ENCODE data around the gene RSL24D1. TPM values are rescaled to one million over a fixed set of nuclear protein-coding genes. Genes with fewer than 3 reads are reported as not detected.

Gene RSL24D1
- total RNA-seq, 1 experiment from 2014 or later: 149 TPM

DNA sequence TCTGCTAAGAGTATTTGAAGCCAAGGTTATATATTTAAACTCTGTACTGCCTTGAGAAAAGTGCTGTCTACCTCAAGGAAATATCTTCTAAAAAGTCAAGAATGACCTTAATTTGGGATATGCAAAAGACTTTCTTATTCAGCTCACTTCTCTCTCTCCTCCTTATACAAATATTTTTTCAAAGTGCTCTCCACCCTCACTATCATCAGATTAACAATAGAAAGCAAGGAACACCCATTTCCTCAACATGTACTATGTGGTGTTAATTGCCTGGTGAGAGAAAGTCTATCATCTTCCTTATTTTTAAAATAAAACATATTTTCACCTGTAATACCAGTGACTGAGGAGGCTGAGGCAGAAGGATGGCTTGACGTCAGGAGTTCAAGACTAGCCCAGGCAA is 44.4 kb upstream of the RSL24D1 start:
- no peak overlapping the region for H3K4me2 ChIP-seq (ENCODE audit: low read length)
- H3K4me1 ChIP-seq (ENCODE audit: control insufficient read depth in 1 of 2, insufficient read depth in 2 of 2, low read length in 2 of 2): no peaks in the 10 kb centered on the region
- intact Hi-C loops (cut with micrococcal nuclease): no loop called here
- no peak overlapping the region for H3K9ac ChIP-seq (ENCODE audit: low read length)
- H3K27ac ChIP-seq (ENCODE audit: low read depth, low read length): no peak overlapping the region
- DNase-seq (ENCODE audit: low read depth, low spot score): no peak
- RAD21 ChIA-PET (ENCODE audit: low non-redundant PET in 1 of 2, low total read pairs in 2 of 2, uncharacterized antibody in 2 of 2, unreplicated experiment in 2 of 2): no interaction called here
- no peaks in the 10 kb centered on the region for H3K79me2 ChIP-seq (ENCODE audit: insufficient read depth, low read length)
- TF ChIP-seq POLR2A (IDR thresholded peaks at IDR 0.05; ENCODE audit: borderline replicate concordance, extremely low read depth, insufficient read depth, insufficient read length) (no peak), CEBPB (IDR thresholded peaks at IDR 0.05; ENCODE audit: low read depth) (no peak), EZH2phosphoT487 (IDR thresholded peaks at IDR 0.05; ENCODE audit: borderline replicate concordance) (no peak)
- H3K27me3 ChIP-seq (ENCODE audit: insufficient read depth, low read length): no peaks in the 10 kb centered on the region
- no TSS peak for BruUV-seq (replicated peaks)
- no peaks in the 10 kb centered on the region for H4K20me1 ChIP-seq (ENCODE audit: insufficient read depth)
- no peak overlapping the region for H2AFZ ChIP-seq (ENCODE audit: low read depth, low read length, poor library complexity, severe bottlenecking)
- no peaks in the 10 kb centered on the region; a peak in 1 of 4 replicates for H3K9me3 ChIP-seq (ENCODE audit: control insufficient read depth in 1 of 2, insufficient read depth in 1 of 2, low read depth in 1 of 2, low read length in 2 of 2)
- H3K36me3 ChIP-seq (ENCODE audit: control insufficient read depth in 1 of 2, insufficient read depth in 2 of 2, low read length in 2 of 2): no peaks in the 10 kb centered on the region
- CTCF ChIA-PET: no interaction called here
- POLR2A ChIA-PET: no interaction called here
- no peak for ATAC-seq
- H3K9me2 ChIP-seq (ENCODE audit: insufficient read depth): no peaks in the 10 kb centered on the region
- no peak overlapping the region for H3K4me3 ChIP-seq (replicated peaks in 1 of 2; ENCODE audit: low read depth in 1 of 2, low read length in 2 of 2)

DNA sequence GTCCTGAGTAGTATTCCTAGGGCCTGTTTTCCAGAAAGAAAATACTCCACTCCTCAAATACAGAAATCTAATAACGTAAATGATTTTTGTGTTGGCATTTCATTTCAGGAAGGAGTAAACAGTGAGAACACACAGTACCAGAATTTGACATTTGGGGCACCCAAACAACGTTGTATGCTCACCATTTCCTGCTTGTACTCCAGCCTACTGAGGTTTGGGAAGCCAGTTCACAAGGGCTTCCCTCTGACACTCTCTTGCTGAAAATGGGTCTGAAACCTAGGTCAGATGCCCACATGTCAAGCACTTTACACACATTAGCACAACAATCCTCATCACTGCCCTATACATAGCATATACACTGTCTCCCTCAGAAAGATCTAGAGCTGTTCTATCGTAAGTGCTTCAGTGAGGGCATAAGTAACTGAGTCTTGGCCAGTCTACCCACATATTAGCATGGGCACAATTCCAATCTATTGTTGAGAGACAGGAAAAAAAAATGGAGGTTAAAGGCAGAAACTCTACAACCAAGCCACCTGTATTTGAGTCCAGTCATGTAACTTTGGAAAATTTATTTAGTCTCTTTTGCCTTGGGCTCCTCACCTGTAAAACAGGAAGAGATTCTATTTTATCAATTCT is 43.5 kb upstream of the RSL24D1 start:
- no peaks in the 10 kb centered on the region for H3K36me3 ChIP-seq (ENCODE audit: control insufficient read depth in 1 of 2, insufficient read depth in 2 of 2, low read length in 2 of 2)
- H3K27me3 ChIP-seq (ENCODE audit: insufficient read depth, low read length): no peaks in the 10 kb centered on the region
- no peak overlapping the region for H3K4me3 ChIP-seq (replicated peaks in 1 of 2; ENCODE audit: low read depth in 1 of 2, low read length in 2 of 2)
- no peak overlapping the region for H3K9ac ChIP-seq (ENCODE audit: low read length)
- H3K4me1 ChIP-seq (ENCODE audit: control insufficient read depth in 1 of 2, insufficient read depth in 2 of 2, low read length in 2 of 2): no peaks in the 10 kb centered on the region
- intact Hi-C loops (cut with micrococcal nuclease): no loop called here
- no peaks in the 10 kb centered on the region; a peak in 1 of 4 replicates for H3K9me3 ChIP-seq (ENCODE audit: control insufficient read depth in 1 of 2, insufficient read depth in 1 of 2, low read depth in 1 of 2, low read length in 2 of 2)
- H3K79me2 ChIP-seq (ENCODE audit: insufficient read depth, low read length): no peaks in the 10 kb centered on the region
- RAD21 ChIA-PET (ENCODE audit: low non-redundant PET in 1 of 2, low total read pairs in 2 of 2, uncharacterized antibody in 2 of 2, unreplicated experiment in 2 of 2): no interaction called here
- TF ChIP-seq ELF1 (IDR thresholded peaks at IDR 0.05; ENCODE audit: borderline replicate concordance, low read depth) (no peak), CEBPB (IDR thresholded peaks at IDR 0.05; ENCODE audit: low read depth) (no peak), FOSL1 (IDR thresholded peaks at IDR 0.05; ENCODE audit: low read depth) (no peak), POLR2AphosphoS5 (IDR thresholded peaks at IDR 0.05; ENCODE audit: low read depth, low read length) (no peak), SP1 (IDR thresholded peaks at IDR 0.05; ENCODE audit: low read depth) (no peak), CBX3 (IDR thresholded peaks at IDR 0.05; ENCODE audit: low read depth) (no peak), POLR2A (IDR thresholded peaks at IDR 0.05; ENCODE audit: borderline replicate concordance, extremely low read depth, insufficient read depth, insufficient read length) (no peak), ZFX (IDR thresholded peaks at IDR 0.05) (no peak), RAD21 (IDR thresholded peaks at IDR 0.05; ENCODE audit: low read depth) (no peak)
- TF ChIP-seq, protein P1, sequence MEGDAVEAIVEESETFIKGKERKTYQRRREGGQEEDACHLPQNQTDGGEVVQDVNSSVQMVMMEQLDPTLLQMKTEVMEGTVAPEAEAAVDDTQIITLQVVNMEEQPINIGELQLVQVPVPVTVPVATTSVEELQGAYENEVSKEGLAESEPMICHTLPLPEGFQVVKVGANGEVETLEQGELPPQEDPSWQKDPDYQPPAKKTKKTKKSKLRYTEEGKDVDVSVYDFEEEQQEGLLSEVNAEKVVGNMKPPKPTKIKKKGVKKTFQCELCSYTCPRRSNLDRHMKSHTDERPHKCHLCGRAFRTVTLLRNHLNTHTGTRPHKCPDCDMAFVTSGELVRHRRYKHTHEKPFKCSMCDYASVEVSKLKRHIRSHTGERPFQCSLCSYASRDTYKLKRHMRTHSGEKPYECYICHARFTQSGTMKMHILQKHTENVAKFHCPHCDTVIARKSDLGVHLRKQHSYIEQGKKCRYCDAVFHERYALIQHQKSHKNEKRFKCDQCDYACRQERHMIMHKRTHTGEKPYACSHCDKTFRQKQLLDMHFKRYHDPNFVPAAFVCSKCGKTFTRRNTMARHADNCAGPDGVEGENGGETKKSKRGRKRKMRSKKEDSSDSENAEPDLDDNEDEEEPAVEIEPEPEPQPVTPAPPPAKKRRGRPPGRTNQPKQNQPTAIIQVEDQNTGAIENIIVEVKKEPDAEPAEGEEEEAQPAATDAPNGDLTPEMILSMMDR (IDR thresholded peaks at IDR 0.05 in 2 of 3, conservative IDR thresholded peaks at IDR 0.05 in 1 of 3; ENCODE audit: borderline replicate concordance in 1 of 3, insufficient read depth in 1 of 3, low read depth in 2 of 3, low read length in 2 of 3): no peak
- TF ChIP-seq, protein P2, sequence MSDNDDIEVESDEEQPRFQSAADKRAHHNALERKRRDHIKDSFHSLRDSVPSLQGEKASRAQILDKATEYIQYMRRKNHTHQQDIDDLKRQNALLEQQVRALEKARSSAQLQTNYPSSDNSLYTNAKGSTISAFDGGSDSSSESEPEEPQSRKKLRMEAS (IDR thresholded peaks at IDR 0.05): no peak
- TF ChIP-seq, protein P3, sequence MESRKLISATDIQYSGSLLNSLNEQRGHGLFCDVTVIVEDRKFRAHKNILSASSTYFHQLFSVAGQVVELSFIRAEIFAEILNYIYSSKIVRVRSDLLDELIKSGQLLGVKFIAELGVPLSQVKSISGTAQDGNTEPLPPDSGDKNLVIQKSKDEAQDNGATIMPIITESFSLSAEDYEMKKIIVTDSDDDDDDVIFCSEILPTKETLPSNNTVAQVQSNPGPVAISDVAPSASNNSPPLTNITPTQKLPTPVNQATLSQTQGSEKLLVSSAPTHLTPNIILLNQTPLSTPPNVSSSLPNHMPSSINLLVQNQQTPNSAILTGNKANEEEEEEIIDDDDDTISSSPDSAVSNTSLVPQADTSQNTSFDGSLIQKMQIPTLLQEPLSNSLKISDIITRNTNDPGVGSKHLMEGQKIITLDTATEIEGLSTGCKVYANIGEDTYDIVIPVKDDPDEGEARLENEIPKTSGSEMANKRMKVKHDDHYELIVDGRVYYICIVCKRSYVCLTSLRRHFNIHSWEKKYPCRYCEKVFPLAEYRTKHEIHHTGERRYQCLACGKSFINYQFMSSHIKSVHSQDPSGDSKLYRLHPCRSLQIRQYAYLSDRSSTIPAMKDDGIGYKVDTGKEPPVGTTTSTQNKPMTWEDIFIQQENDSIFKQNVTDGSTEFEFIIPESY (IDR thresholded peaks at IDR 0.05; ENCODE audit: extremely low read depth, insufficient replicate concordance, low read length): no peak
- BruUV-seq (replicated peaks): no TSS peak
- DNase-seq (ENCODE audit: low read depth, low spot score) (no peak), ATAC-seq (no peak)
- H2AFZ ChIP-seq (ENCODE audit: low read depth, low read length, poor library complexity, severe bottlenecking): no peak overlapping the region
- H3K9me2 ChIP-seq (ENCODE audit: insufficient read depth): no peaks in the 10 kb centered on the region
- no peak overlapping the region for H3K4me2 ChIP-seq (ENCODE audit: low read length)
- CTCF ChIA-PET: no interaction called here
- H3K27ac ChIP-seq (ENCODE audit: low read depth, low read length): no peak overlapping the region
- POLR2A ChIA-PET: no interaction called here
- no peaks in the 10 kb centered on the region for H4K20me1 ChIP-seq (ENCODE audit: insufficient read depth)
